ENCODE results near the gene MS4A8. TPM values are rescaled to one million over a fixed set of nuclear protein-coding genes. Genes with fewer than 3 reads are reported as not detected.

The MS4A8 gene
- total RNA-seq, 4 donors from 2014 or later: not detected

DNA sequence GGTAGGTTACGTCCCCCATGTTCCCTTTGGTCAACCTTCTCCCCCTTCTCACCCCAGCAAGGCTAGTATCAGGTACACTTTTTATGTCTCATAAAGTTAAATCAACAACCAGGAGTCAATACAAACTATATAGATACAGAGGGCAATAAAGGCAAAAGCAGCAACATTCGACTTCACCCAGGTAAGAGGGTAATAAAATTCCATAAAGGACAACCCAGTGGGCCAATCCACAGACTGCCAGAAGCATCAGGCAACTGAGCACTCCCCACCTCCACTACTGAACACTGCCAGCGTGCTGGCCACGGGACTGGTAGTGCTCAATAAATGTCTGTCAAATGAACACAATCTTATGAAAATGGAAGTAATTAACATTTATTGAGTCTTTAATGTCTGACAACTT is 20.0 kb downstream of the MS4A8 start:
- ATAC-seq: no peak
- 82 to 90% methylated on average over 2 to 4 of the region's 4 CpGs for WGBS, 2 donors (ENCODE audit: low coverage in 1 of 2)

DNA sequence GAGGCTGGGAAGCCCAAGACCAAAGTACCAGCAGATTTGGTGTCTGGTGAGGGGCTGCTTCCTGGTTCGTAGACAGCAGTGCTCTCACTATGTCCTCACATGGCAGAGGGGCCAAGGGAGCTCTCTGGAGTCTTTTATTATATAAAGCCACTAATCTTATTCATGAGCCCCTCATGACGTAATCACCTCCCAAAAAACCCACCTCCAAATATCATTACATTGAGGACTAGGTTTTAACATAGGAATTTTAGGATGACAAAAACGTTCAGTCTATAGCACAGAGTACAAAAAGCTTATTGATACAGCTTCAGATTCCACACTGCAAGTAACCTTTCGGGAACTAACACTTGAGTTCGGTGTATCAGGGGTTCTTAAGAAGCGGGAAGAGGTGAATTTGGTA is 21.0 kb downstream of the MS4A8 start:
- 70 to 83% methylated on average over 5 to 6 of the region's 6 CpGs for WGBS, 2 donors (ENCODE audit: low coverage in 1 of 2)
- peaks cover 0 to 17% (median 0%) of the 10 kb centered on the region in 3 donors for H3K9me3 ChIP-seq
- H3K4me1 ChIP-seq: no peaks in the 10 kb centered on the region
- peaks cover 22% of the 10 kb centered on the region for H3K27me3 ChIP-seq
- no peaks in the 10 kb centered on the region for H3K36me3 ChIP-seq
- H3K4me3 ChIP-seq: no peak overlapping the region
- no peak for TF ChIP-seq EP300 (IDR thresholded peaks at IDR 0.05)
- H3K27ac ChIP-seq: no peak overlapping the region
- no peak for ATAC-seq

More for the DNA sequence above, 20.0 kb downstream of the MS4A8 start:
- no peak for TF ChIP-seq POLR2A (IDR thresholded peaks at IDR 0.05)
- TF ChIP-seq POLR2AphosphoS5 (IDR thresholded peaks at IDR 0.05): no peak
- TF ChIP-seq, protein P1, sequence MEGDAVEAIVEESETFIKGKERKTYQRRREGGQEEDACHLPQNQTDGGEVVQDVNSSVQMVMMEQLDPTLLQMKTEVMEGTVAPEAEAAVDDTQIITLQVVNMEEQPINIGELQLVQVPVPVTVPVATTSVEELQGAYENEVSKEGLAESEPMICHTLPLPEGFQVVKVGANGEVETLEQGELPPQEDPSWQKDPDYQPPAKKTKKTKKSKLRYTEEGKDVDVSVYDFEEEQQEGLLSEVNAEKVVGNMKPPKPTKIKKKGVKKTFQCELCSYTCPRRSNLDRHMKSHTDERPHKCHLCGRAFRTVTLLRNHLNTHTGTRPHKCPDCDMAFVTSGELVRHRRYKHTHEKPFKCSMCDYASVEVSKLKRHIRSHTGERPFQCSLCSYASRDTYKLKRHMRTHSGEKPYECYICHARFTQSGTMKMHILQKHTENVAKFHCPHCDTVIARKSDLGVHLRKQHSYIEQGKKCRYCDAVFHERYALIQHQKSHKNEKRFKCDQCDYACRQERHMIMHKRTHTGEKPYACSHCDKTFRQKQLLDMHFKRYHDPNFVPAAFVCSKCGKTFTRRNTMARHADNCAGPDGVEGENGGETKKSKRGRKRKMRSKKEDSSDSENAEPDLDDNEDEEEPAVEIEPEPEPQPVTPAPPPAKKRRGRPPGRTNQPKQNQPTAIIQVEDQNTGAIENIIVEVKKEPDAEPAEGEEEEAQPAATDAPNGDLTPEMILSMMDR (IDR thresholded peaks at IDR 0.05): no peak
- no peak for TF ChIP-seq EP300 (IDR thresholded peaks at IDR 0.05)
- Histone ChIP-seq H3K4me1 (no peaks in the 10 kb centered on the region), H3K27ac (no peak overlapping the region), H3K9me3 (peaks cover 0 to 17% (median 0%) of the 10 kb centered on the region in 3 donors), H3K4me3 (no peak overlapping the region), H3K36me3 (no peaks in the 10 kb centered on the region), H3K27me3 (peaks cover 22% of the 10 kb centered on the region)

DNA sequence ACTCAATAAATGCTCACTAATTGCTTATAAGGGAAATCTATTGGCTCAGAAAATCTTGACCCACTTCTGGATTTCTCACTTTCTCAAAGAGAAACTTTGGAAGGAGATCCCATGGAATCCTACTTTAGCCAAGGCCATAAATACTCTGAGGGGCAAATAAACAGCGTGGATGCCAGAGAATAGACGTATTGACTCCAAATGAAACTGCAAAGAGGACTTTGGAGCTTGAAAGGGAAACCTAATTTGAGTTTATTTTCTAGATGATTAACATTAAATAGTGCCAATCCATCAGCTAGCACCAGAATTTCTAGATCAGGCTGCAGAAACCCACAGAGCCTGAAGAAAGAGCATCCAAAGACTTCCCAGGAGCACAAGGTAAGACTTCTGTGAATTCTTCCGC is 25.0 kb downstream of the MS4A8 start, which contains the start of gene MS4A18:
Gene MS4A18 (plus strand): TSS at position 301 of the 400 bp plus-strand sequence.
- no peak for TF ChIP-seq EP300 (IDR thresholded peaks at IDR 0.05)
- TF ChIP-seq POLR2A (IDR thresholded peaks at IDR 0.05): no peak
- no peak for TF ChIP-seq POLR2AphosphoS5 (IDR thresholded peaks at IDR 0.05)
- TF ChIP-seq, protein P1 (IDR thresholded peaks at IDR 0.05): no peak
- 57 to 74% methylated on average over 2 to 3 of the region's 3 CpGs for WGBS, 2 donors (ENCODE audit: low coverage in 1 of 2)
- peaks cover 17% of the 10 kb centered on the region for H3K27me3 ChIP-seq

DNA sequence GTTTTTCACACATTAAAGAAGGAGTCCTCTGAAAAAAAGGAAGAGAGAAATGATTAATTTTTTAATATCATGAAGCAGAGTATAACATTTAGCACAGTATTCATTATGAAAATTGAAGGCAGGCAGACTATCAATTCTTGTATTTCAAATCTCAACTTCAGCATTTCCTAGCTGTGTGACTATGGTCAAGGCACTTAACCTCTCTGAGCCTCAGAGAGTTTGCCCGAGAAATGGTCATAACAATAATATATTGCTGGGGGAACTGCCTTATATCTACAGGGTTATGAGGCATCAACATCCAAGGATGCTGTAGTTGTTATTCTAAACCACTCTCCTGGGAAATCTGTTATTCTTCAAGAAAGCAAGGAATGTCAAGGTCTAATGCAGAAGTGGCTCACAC is 26.2 kb downstream of the MS4A8 start:
- Histone ChIP-seq H3K27ac (no peak overlapping the region), H3K27me3 (peaks cover 17% of the 10 kb centered on the region), H3K9me3 (no peaks in the 10 kb centered on the region), H3K4me1 (no peaks in the 10 kb centered on the region), H3K4me3 (no peak overlapping the region), H3K36me3 (no peaks in the 10 kb centered on the region)
- TF ChIP-seq, protein P1 (IDR thresholded peaks at IDR 0.05): no peak
- TF ChIP-seq POLR2AphosphoS5 (IDR thresholded peaks at IDR 0.05) (no peak), POLR2A (IDR thresholded peaks at IDR 0.05) (no peak), EP300 (IDR thresholded peaks at IDR 0.05) (no peak)
- ATAC-seq: no peak
- 50 to 86% methylated on average over 1 of the region's 1 CpG for WGBS, 2 donors (ENCODE audit: low coverage in 1 of 2)

More for the DNA sequence above, 25.0 kb downstream of the MS4A8 start, which contains the start of gene MS4A18:
- Histone ChIP-seq H3K36me3 (no peaks in the 10 kb centered on the region), H3K4me1 (no peaks in the 10 kb centered on the region), H3K9me3 (no peaks in the 10 kb centered on the region), H3K4me3 (no peak within 1 kb of the TSS), H3K27ac (no peak within 1 kb of the TSS)
- no peak for ATAC-seq

DNA sequence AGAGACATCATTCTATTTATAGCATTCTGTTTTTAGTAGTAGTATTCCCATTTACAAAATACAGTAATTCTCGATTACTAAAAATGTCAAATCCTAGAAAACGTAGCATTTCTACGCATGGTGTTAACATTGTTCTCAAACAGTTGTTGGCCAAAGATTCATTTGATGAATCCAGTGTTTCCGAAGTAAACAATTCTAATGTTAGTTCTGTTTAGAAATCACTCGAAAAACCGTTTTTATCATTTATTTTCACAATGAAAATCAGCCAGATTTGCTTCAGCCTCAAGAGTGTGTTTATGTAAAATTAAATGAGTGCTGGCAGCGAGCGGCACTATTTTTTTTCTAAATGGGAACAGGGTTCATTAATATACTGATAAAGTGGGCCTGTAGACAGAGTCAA is 32.2 kb downstream of the MS4A8 start:
- H3K27ac ChIP-seq: no peak overlapping the region
- no peak overlapping the region for H3K4me3 ChIP-seq
- ATAC-seq: no peak
- H3K4me1 ChIP-seq: no peaks in the 10 kb centered on the region
- 24 to 50% methylated on average over 8 of the region's 8 CpGs for WGBS, 2 donors (ENCODE audit: low coverage in 1 of 2)
- H3K27me3 ChIP-seq: peaks cover 15% of the 10 kb centered on the region
- no peak for TF ChIP-seq POLR2A (IDR thresholded peaks at IDR 0.05)
- TF ChIP-seq, protein P1 (IDR thresholded peaks at IDR 0.05): no peak
- TF ChIP-seq POLR2AphosphoS5 (IDR thresholded peaks at IDR 0.05): no peak
- no peak for TF ChIP-seq EP300 (IDR thresholded peaks at IDR 0.05)
- H3K36me3 ChIP-seq: no peaks in the 10 kb centered on the region
- no peaks in the 10 kb centered on the region for H3K9me3 ChIP-seq

Measured in gastroesophageal sphincter (tissue), 4 donors.